ENCODE data around the gene STX8. TPM values are rescaled to one million over a fixed set of nuclear protein-coding genes. Genes with fewer than 3 reads are reported as not detected.

The STX8 gene
- total RNA-seq, 2 donors from 2014 or later: 57.3 to 73.8 TPM

- no peak overlapping the region for H3K4me3 Mint-ChIP-seq
- H3K9me3 Mint-ChIP-seq: peaks cover 5% of the 10 kb centered on the region
- no peaks in the 10 kb centered on the region for H3K27me3 Mint-ChIP-seq
- H3K36me3 Mint-ChIP-seq (ENCODE audit: low read depth): no peaks in the 10 kb centered on the region
- no peaks in the 10 kb centered on the region for H3K4me1 Mint-ChIP-seq
- no peak for ATAC-seq (replicated peaks)
- no peak overlapping the region for H3K27ac Mint-ChIP-seq
These were observed 354.3 kb downstream of the STX8 start for GRCh38 chr17:9221147-9221921.

- Mint-ChIP-seq H3K9me3 (peaks cover 12% of the 10 kb centered on the region), H3K4me3 (no peak overlapping the region), H3K27ac (no peak overlapping the region), H3K36me3 (ENCODE audit: low read depth) (no peaks in the 10 kb centered on the region), H3K4me1 (no peaks in the 10 kb centered on the region), H3K27me3 (no peaks in the 10 kb centered on the region)
- no peak for ATAC-seq (replicated peaks)
These were observed 355.0 kb downstream of the STX8 start for GRCh38 chr17:9220398-9221146.

GRCh38 chr17:9219631-9220397 lies 355.8 kb downstream of the STX8 start:
- H3K4me3 Mint-ChIP-seq: no peak overlapping the region

GRCh38 chr17:9218911-9219310 lies 356.7 kb downstream of the STX8 start:
- no peak for ATAC-seq (replicated peaks)
- no peaks in the 10 kb centered on the region for H3K4me1 Mint-ChIP-seq
- H3K27ac Mint-ChIP-seq: no peak overlapping the region
- H3K4me3 Mint-ChIP-seq: no peak overlapping the region
- H3K9me3 Mint-ChIP-seq: peaks cover 17% of the 10 kb centered on the region
- no peaks in the 10 kb centered on the region for H3K27me3 Mint-ChIP-seq
- H3K36me3 Mint-ChIP-seq (ENCODE audit: low read depth): no peaks in the 10 kb centered on the region

More at GRCh38 chr17:9219631-9220397, 355.8 kb downstream of the STX8 start:
- no peak for ATAC-seq (replicated peaks)
- H3K4me1 Mint-ChIP-seq: no peaks in the 10 kb centered on the region
- no peaks in the 10 kb centered on the region for H3K27me3 Mint-ChIP-seq
- no peaks in the 10 kb centered on the region for H3K36me3 Mint-ChIP-seq (ENCODE audit: low read depth)
- H3K27ac Mint-ChIP-seq: no peak overlapping the region
- H3K9me3 Mint-ChIP-seq: peaks cover 17% of the 10 kb centered on the region

- no peaks in the 10 kb centered on the region for H3K36me3 Mint-ChIP-seq (ENCODE audit: low read depth)
- no peak overlapping the region for H3K4me3 Mint-ChIP-seq
- no peak for ATAC-seq (replicated peaks)
- no peaks in the 10 kb centered on the region for H3K27me3 Mint-ChIP-seq
- no peaks in the 10 kb centered on the region for H3K4me1 Mint-ChIP-seq
- H3K9me3 Mint-ChIP-seq: peaks cover 17% of the 10 kb centered on the region
- no peak overlapping the region for H3K27ac Mint-ChIP-seq
These were observed 357.5 kb downstream of the STX8 start for GRCh38 chr17:9218064-9218635.

GRCh38 chr17:9217151-9218056 lies 358.2 kb downstream of the STX8 start:
- H3K27ac Mint-ChIP-seq: no peak overlapping the region
- ATAC-seq (replicated peaks): no peak
- H3K4me1 Mint-ChIP-seq: no peaks in the 10 kb centered on the region
- peaks cover 17% of the 10 kb centered on the region for H3K9me3 Mint-ChIP-seq
- no peak overlapping the region for H3K4me3 Mint-ChIP-seq
- no peaks in the 10 kb centered on the region for H3K36me3 Mint-ChIP-seq (ENCODE audit: low read depth)
- H3K27me3 Mint-ChIP-seq: no peaks in the 10 kb centered on the region

GRCh38 chr17:9215465-9215864 lies 360.2 kb downstream of the STX8 start:
- H3K4me1 Mint-ChIP-seq: no peaks in the 10 kb centered on the region
- H3K4me3 Mint-ChIP-seq: no peak overlapping the region
- H3K9me3 Mint-ChIP-seq: peaks cover 17% of the 10 kb centered on the region
- ATAC-seq (replicated peaks): no peak
- H3K27ac Mint-ChIP-seq: no peak overlapping the region
- no peaks in the 10 kb centered on the region for H3K27me3 Mint-ChIP-seq
- no peaks in the 10 kb centered on the region for H3K36me3 Mint-ChIP-seq (ENCODE audit: low read depth)

- no peaks in the 10 kb centered on the region for H3K36me3 Mint-ChIP-seq (ENCODE audit: low read depth)
- H3K4me1 Mint-ChIP-seq: no peaks in the 10 kb centered on the region
- H3K27me3 Mint-ChIP-seq: no peaks in the 10 kb centered on the region
- ATAC-seq (replicated peaks): no peak
- peaks cover 17% of the 10 kb centered on the region for H3K9me3 Mint-ChIP-seq
- H3K4me3 Mint-ChIP-seq: no peak overlapping the region
- H3K27ac Mint-ChIP-seq: no peak overlapping the region
These were observed 362.3 kb downstream of the STX8 start for GRCh38 chr17:9213303-9213640.

- Mint-ChIP-seq H3K27ac (no peak overlapping the region), H3K9me3 (peaks cover 17% of the 10 kb centered on the region), H3K36me3 (ENCODE audit: low read depth) (no peaks in the 10 kb centered on the region), H3K27me3 (no peaks in the 10 kb centered on the region), H3K4me1 (no peaks in the 10 kb centered on the region), H3K4me3 (no peak overlapping the region)
- no peak for ATAC-seq (replicated peaks)
These were observed 363.0 kb downstream of the STX8 start for GRCh38 chr17:9212376-9213302.

- peaks cover 11% of the 10 kb centered on the region for H3K9me3 Mint-ChIP-seq
- no peaks in the 10 kb centered on the region for H3K4me1 Mint-ChIP-seq
- H3K27me3 Mint-ChIP-seq: no peaks in the 10 kb centered on the region
- no peak overlapping the region for H3K4me3 Mint-ChIP-seq
- no peaks in the 10 kb centered on the region for H3K36me3 Mint-ChIP-seq (ENCODE audit: low read depth)
- no peak for ATAC-seq (replicated peaks)
- no peak overlapping the region for H3K27ac Mint-ChIP-seq
These were observed 364.4 kb downstream of the STX8 start for GRCh38 chr17:9211133-9211765.

GRCh38 chr17:9209781-9210370 lies 365.7 kb downstream of the STX8 start:
- ATAC-seq (replicated peaks): no peak
- Mint-ChIP-seq H3K4me3 (no peak overlapping the region), H3K4me1 (no peaks in the 10 kb centered on the region), H3K36me3 (ENCODE audit: low read depth) (no peaks in the 10 kb centered on the region), H3K9me3 (no peaks in the 10 kb centered on the region), H3K27ac (no peak overlapping the region), H3K27me3 (no peaks in the 10 kb centered on the region)

GRCh38 chr17:9209347-9209746 lies 366.3 kb downstream of the STX8 start:
- H3K9me3 Mint-ChIP-seq: no peaks in the 10 kb centered on the region
- no peaks in the 10 kb centered on the region for H3K4me1 Mint-ChIP-seq
- H3K4me3 Mint-ChIP-seq: no peak overlapping the region
- no peak for ATAC-seq (replicated peaks)
- no peaks in the 10 kb centered on the region for H3K27me3 Mint-ChIP-seq
- H3K36me3 Mint-ChIP-seq (ENCODE audit: low read depth): no peaks in the 10 kb centered on the region
- no peak overlapping the region for H3K27ac Mint-ChIP-seq

Measured in activated T-helper 17 cell treated with anti-CD3 and anti-CD28 coated beads, Interleukin-2, amount 50 U/mL, for 72 hours (primary cell).